ENCODE data around the gene MLYCD.

MLYCD gene

GRCh38 chr16:83923581-83924365 lies 24.9 kb downstream of the MLYCD start:
- no peaks in the 10 kb centered on the region for H3K9me3 ChIP-seq (ENCODE audit: control insufficient read depth, low read length)
- no peaks in the 10 kb centered on the region for H3K4me1 ChIP-seq (ENCODE audit: control insufficient read depth, insufficient read depth, low read length, poor library complexity, severe bottlenecking)
- no peak overlapping the region for H3K27ac ChIP-seq (ENCODE audit: insufficient read depth, low read length, poor library complexity, severe bottlenecking)
- no peak overlapping the region for H3K4me3 ChIP-seq (ENCODE audit: insufficient read depth, low read depth, low read length, poor library complexity, severe bottlenecking)
- no peak for DNase-seq
- peaks cover 12% of the 10 kb centered on the region for H3K36me3 ChIP-seq (ENCODE audit: control insufficient read depth, insufficient read depth, low read length)
- H3K27me3 ChIP-seq (replicated peaks; ENCODE audit: control insufficient read depth, insufficient read depth, low read length, poor library complexity, severe bottlenecking), result no peaks in the 10 kb centered on the region

GRCh38 chr16:83924686-83925085 lies 25.8 kb downstream of the MLYCD start:
- no peak overlapping the region for H3K27ac ChIP-seq (ENCODE audit: insufficient read depth, low read length, poor library complexity, severe bottlenecking)
- peaks cover 11% of the 10 kb centered on the region for H3K36me3 ChIP-seq (ENCODE audit: control insufficient read depth, insufficient read depth, low read length)
- DNase-seq, result no peak
- H3K27me3 ChIP-seq (replicated peaks; ENCODE audit: control insufficient read depth, insufficient read depth, low read length, poor library complexity, severe bottlenecking), result no peaks in the 10 kb centered on the region
- H3K4me3 ChIP-seq (ENCODE audit: insufficient read depth, low read depth, low read length, poor library complexity, severe bottlenecking), result no peak overlapping the region
- H3K4me1 ChIP-seq (ENCODE audit: control insufficient read depth, insufficient read depth, low read length, poor library complexity, severe bottlenecking), result no peaks in the 10 kb centered on the region
- no peaks in the 10 kb centered on the region for H3K9me3 ChIP-seq (ENCODE audit: control insufficient read depth, low read length)

- Histone ChIP-seq H3K9me3 (ENCODE audit: control insufficient read depth, low read length) (no peaks in the 10 kb centered on the region), H3K27ac (ENCODE audit: insufficient read depth, low read length, poor library complexity, severe bottlenecking) (no peak overlapping the region), H3K27me3 (replicated peaks; ENCODE audit: control insufficient read depth, insufficient read depth, low read length, poor library complexity, severe bottlenecking) (no peaks in the 10 kb centered on the region), H3K4me3 (ENCODE audit: insufficient read depth, low read depth, low read length, poor library complexity, severe bottlenecking) (no peak overlapping the region), H3K36me3 (ENCODE audit: control insufficient read depth, insufficient read depth, low read length) (peaks cover 6% of the 10 kb centered on the region), H3K4me1 (ENCODE audit: control insufficient read depth, insufficient read depth, low read length, poor library complexity, severe bottlenecking) (no peaks in the 10 kb centered on the region)
- no peak for DNase-seq
Measured at GRCh38 chr16:83925095-83925905, 26.4 kb downstream of the MLYCD start.

- Histone ChIP-seq H3K4me1 (ENCODE audit: control insufficient read depth, insufficient read depth, low read length, poor library complexity, severe bottlenecking) (no peaks in the 10 kb centered on the region), H3K27ac (ENCODE audit: insufficient read depth, low read length, poor library complexity, severe bottlenecking) (no peak overlapping the region), H3K9me3 (ENCODE audit: control insufficient read depth, low read length) (no peaks in the 10 kb centered on the region), H3K36me3 (ENCODE audit: control insufficient read depth, insufficient read depth, low read length) (peaks cover 4% of the 10 kb centered on the region), H3K27me3 (replicated peaks; ENCODE audit: control insufficient read depth, insufficient read depth, low read length, poor library complexity, severe bottlenecking) (no peaks in the 10 kb centered on the region), H3K4me3 (ENCODE audit: insufficient read depth, low read depth, low read length, poor library complexity, severe bottlenecking) (no peak overlapping the region)
- no peak for DNase-seq
Measured at GRCh38 chr16:83925957-83926725, 27.2 kb downstream of the MLYCD start.

- Histone ChIP-seq H3K36me3 (ENCODE audit: control insufficient read depth, insufficient read depth, low read length) (no peaks in the 10 kb centered on the region), H3K27ac (ENCODE audit: insufficient read depth, low read length, poor library complexity, severe bottlenecking) (no peak overlapping the region), H3K27me3 (replicated peaks; ENCODE audit: control insufficient read depth, insufficient read depth, low read length, poor library complexity, severe bottlenecking) (no peaks in the 10 kb centered on the region), H3K4me3 (ENCODE audit: insufficient read depth, low read depth, low read length, poor library complexity, severe bottlenecking) (no peak overlapping the region), H3K4me1 (ENCODE audit: control insufficient read depth, insufficient read depth, low read length, poor library complexity, severe bottlenecking) (no peaks in the 10 kb centered on the region), H3K9me3 (ENCODE audit: control insufficient read depth, low read length) (no peaks in the 10 kb centered on the region)
- DNase-seq, result peak in 2 of 3 donors; percentile 9
Measured at GRCh38 chr16:83926726-83927397, 27.9 kb downstream of the MLYCD start.

GRCh38 chr16:83928341-83929055 lies 29.6 kb downstream of the MLYCD start:
- Histone ChIP-seq H3K27ac (ENCODE audit: insufficient read depth, low read length, poor library complexity, severe bottlenecking) (no peak overlapping the region), H3K4me3 (ENCODE audit: insufficient read depth, low read depth, low read length, poor library complexity, severe bottlenecking) (no peak overlapping the region), H3K4me1 (ENCODE audit: control insufficient read depth, insufficient read depth, low read length, poor library complexity, severe bottlenecking) (no peaks in the 10 kb centered on the region), H3K27me3 (replicated peaks; ENCODE audit: control insufficient read depth, insufficient read depth, low read length, poor library complexity, severe bottlenecking) (no peaks in the 10 kb centered on the region), H3K36me3 (ENCODE audit: control insufficient read depth, insufficient read depth, low read length) (no peaks in the 10 kb centered on the region), H3K9me3 (ENCODE audit: control insufficient read depth, low read length) (no peaks in the 10 kb centered on the region)
- no peak for DNase-seq

- H3K9me3 ChIP-seq (ENCODE audit: control insufficient read depth, low read length), result no peaks in the 10 kb centered on the region
- no peak overlapping the region for H3K4me3 ChIP-seq (ENCODE audit: insufficient read depth, low read depth, low read length, poor library complexity, severe bottlenecking)
- H3K27ac ChIP-seq (ENCODE audit: insufficient read depth, low read length, poor library complexity, severe bottlenecking), result no peak overlapping the region
- no peaks in the 10 kb centered on the region for H3K4me1 ChIP-seq (ENCODE audit: control insufficient read depth, insufficient read depth, low read length, poor library complexity, severe bottlenecking)
- no peaks in the 10 kb centered on the region for H3K27me3 ChIP-seq (replicated peaks; ENCODE audit: control insufficient read depth, insufficient read depth, low read length, poor library complexity, severe bottlenecking)
- DNase-seq, result no peak
- no peaks in the 10 kb centered on the region for H3K36me3 ChIP-seq (ENCODE audit: control insufficient read depth, insufficient read depth, low read length)
Measured at GRCh38 chr16:83929811-83930555, 31.1 kb downstream of the MLYCD start.

- no peaks in the 10 kb centered on the region for H3K27me3 ChIP-seq (replicated peaks; ENCODE audit: control insufficient read depth, insufficient read depth, low read length, poor library complexity, severe bottlenecking)
- no peak overlapping the region for H3K4me3 ChIP-seq (ENCODE audit: insufficient read depth, low read depth, low read length, poor library complexity, severe bottlenecking)
- H3K4me1 ChIP-seq (ENCODE audit: control insufficient read depth, insufficient read depth, low read length, poor library complexity, severe bottlenecking), result no peaks in the 10 kb centered on the region
- DNase-seq, result no peak
- no peak overlapping the region for H3K27ac ChIP-seq (ENCODE audit: insufficient read depth, low read length, poor library complexity, severe bottlenecking)
- H3K36me3 ChIP-seq (ENCODE audit: control insufficient read depth, insufficient read depth, low read length), result no peaks in the 10 kb centered on the region
- no peaks in the 10 kb centered on the region for H3K9me3 ChIP-seq (ENCODE audit: control insufficient read depth, low read length)
Measured at GRCh38 chr16:83930730-83931500, 32.0 kb downstream of the MLYCD start.
